MM.1S (cell line): Measurements from ENCODE around the gene RFTN1.

ENCODE experiments used
- DNase-seq: peaks from one replicate; pipeline ENCODE4 v3.0.0-alpha.2; 2015
- H2AFZ ChIP-seq: fragments of 300-600 bp; sonication (generic); 2 replicates; pipeline ENCODE4 v1.6.0; 2016; ENCODE audit warnings: antibody characterized with exemption, low read length
- H3F3A ChIP-seq: fragments of 300-600 bp; sonication (generic); 2 replicates; pipeline ENCODE4 v1.6.1; 2016; ENCODE audit warnings: mild to moderate bottlenecking, antibody characterized with exemption, low read length, moderate library complexity, mixed read lengths; ENCODE audit not compliant: insufficient read depth
- H3K27ac ChIP-seq: fragments of 300-600 bp; sonication (generic); 2 replicates; pipeline ENCODE4 v1.5.1; 2016; ENCODE audit warnings: mild to moderate bottlenecking, low read length
- H3K27me3 ChIP-seq: fragments of 300-600 bp; sonication (generic); replicated peaks from 2 replicates; pipeline ENCODE4 v1.6.0; 2016; ENCODE audit warnings: low read length; ENCODE audit not compliant: insufficient read depth
- H3K36me3 ChIP-seq: fragments of 300-600 bp; sonication (generic); replicated peaks from 2 replicates; pipeline ENCODE4 v1.6.1; 2016; ENCODE audit warnings: mild to moderate bottlenecking, low read length, mixed read lengths; ENCODE audit not compliant: insufficient read depth
- H3K4me1 ChIP-seq: fragments of 300-600 bp; sonication (generic); 2 replicates; pipeline ENCODE4 v1.6.1; 2016; ENCODE audit warnings: low read length, mixed read lengths
- H3K4me2 ChIP-seq: fragments of 300-600 bp; sonication (generic); 2 replicates; pipeline ENCODE4 v1.6.0; 2016; ENCODE audit warnings: low read depth, low read length
- H3K4me3 ChIP-seq: fragments of 300-600 bp; sonication (generic); 2 replicates; pipeline ENCODE4 v1.5.1; 2016; ENCODE audit warnings: low read length, mixed read lengths
- H3K79me2 ChIP-seq: fragments of 300-600 bp; sonication (generic); 2 replicates; pipeline ENCODE4 v1.6.1; 2016; ENCODE audit warnings: mixed run types, low read length, mixed read lengths
- H3K9ac ChIP-seq: fragments of 300-600 bp; sonication (generic); 2 replicates; pipeline ENCODE4 v1.6.1; 2016; ENCODE audit warnings: low read length, mixed read lengths
- H3K9me2 ChIP-seq: fragments of 300-600 bp; sonication (generic); replicated peaks from 2 replicates; pipeline ENCODE4 v1.6.1; 2016; ENCODE audit warnings: mild to moderate bottlenecking, low read length, mixed read lengths; ENCODE audit not compliant: insufficient read depth
- H3K9me3 ChIP-seq: fragments of 300-600 bp; sonication (generic); replicated peaks from 2 replicates; pipeline ENCODE4 v1.6.1; 2016; ENCODE audit warnings: mild to moderate bottlenecking, low read length, mixed read lengths; ENCODE audit not compliant: insufficient read depth
- H4K20me1 ChIP-seq: fragments of 300-600 bp; sonication (generic); 2 replicates; pipeline ENCODE4 v1.6.1; 2016; ENCODE audit warnings: mild to moderate bottlenecking, low read length, moderate library complexity, mixed read lengths; ENCODE audit not compliant: insufficient read depth
- CTCF ChIP-seq: fragments of 300-600 bp; sonication (generic); IDR thresholded peaks from 2 replicates; pipeline ENCODE4 v1.5.1; 2016; ENCODE audit warnings: antibody characterized with exemption, low read length, mixed read lengths
- EZH2 ChIP-seq: fragments of 300-600 bp; sonication (generic); optimal IDR thresholded peaks from 2 replicates; pipeline ENCODE3; 2017; ENCODE audit warnings: low read depth, mild to moderate bottlenecking, antibody characterized with exemption, low read length, mixed read lengths
- EZH2phosphoT487 ChIP-seq: fragments of 300-600 bp; sonication (generic); IDR thresholded peaks from 2 replicates; pipeline ENCODE4 v1.6.1; 2018; ENCODE audit warnings: antibody characterized with exemption, low read length

RFTN1 gene

GRCh38 chr3:16439848-16440708 is 73.4 kb downstream of the RFTN1 start:
- no peak overlapping the region for H3K9ac ChIP-seq
- no peak overlapping the region for H3K27ac ChIP-seq
- H3K79me2 ChIP-seq: no peaks in the 10 kb centered on the region
- no peak overlapping the region for H3K4me2 ChIP-seq
- no peaks in the 10 kb centered on the region for H3K4me1 ChIP-seq
- no peak overlapping the region for H2AFZ ChIP-seq
- no peaks in the 10 kb centered on the region for H3K36me3 ChIP-seq
- no peaks in the 10 kb centered on the region for H3K9me3 ChIP-seq
- no peak overlapping the region for H3K4me3 ChIP-seq
- no peaks in the 10 kb centered on the region for H3K9me2 ChIP-seq
- no peak for DNase-seq
- no peaks in the 10 kb centered on the region for H3F3A ChIP-seq
- no peaks in the 10 kb centered on the region for H4K20me1 ChIP-seq
- TF ChIP-seq EZH2phosphoT487: no peak
- TF ChIP-seq EZH2: no peak
- TF ChIP-seq CTCF: no peak
- H3K27me3 ChIP-seq: no peaks in the 10 kb centered on the region

- H3K4me3 ChIP-seq: no peak overlapping the region
- no peaks in the 10 kb centered on the region for H3K9me3 ChIP-seq
- H3F3A ChIP-seq: no peaks in the 10 kb centered on the region
- TF ChIP-seq EZH2: no peak
- TF ChIP-seq CTCF: no peak
- TF ChIP-seq EZH2phosphoT487: no peak
- DNase-seq: no peak
- H3K9me2 ChIP-seq: no peaks in the 10 kb centered on the region
- no peaks in the 10 kb centered on the region for H3K79me2 ChIP-seq
- no peaks in the 10 kb centered on the region for H3K27me3 ChIP-seq
- H2AFZ ChIP-seq: no peak overlapping the region
- H3K4me1 ChIP-seq: no peaks in the 10 kb centered on the region
- H3K4me2 ChIP-seq: no peak overlapping the region
- no peaks in the 10 kb centered on the region for H4K20me1 ChIP-seq
- H3K36me3 ChIP-seq: no peaks in the 10 kb centered on the region
- H3K27ac ChIP-seq: no peak overlapping the region
- H3K9ac ChIP-seq: no peak overlapping the region
These were observed 74.2 kb downstream of the RFTN1 start for GRCh38 chr3:16439163-16439847.

- Histone ChIP-seq H3K9me3 (no peaks in the 10 kb centered on the region), H3K4me1 (no peaks in the 10 kb centered on the region), H3K27me3 (no peaks in the 10 kb centered on the region), H3K9me2 (no peaks in the 10 kb centered on the region), H3K27ac (no peak overlapping the region), H4K20me1 (no peaks in the 10 kb centered on the region), H3K4me2 (no peak overlapping the region), H3F3A (no peaks in the 10 kb centered on the region), H3K36me3 (no peaks in the 10 kb centered on the region), H3K79me2 (no peaks in the 10 kb centered on the region), H3K9ac (no peak overlapping the region), H3K4me3 (no peak overlapping the region), H2AFZ (no peak overlapping the region)
- TF ChIP-seq CTCF (no peak), EZH2phosphoT487 (no peak), EZH2 (no peak)
- no peak for DNase-seq
These were observed 75.9 kb downstream of the RFTN1 start for GRCh38 chr3:16437640-16438039.
